Glomerular visceral epithelial cell (primary cell): Measurements from ENCODE around the gene ADCY7.
"Not testable (repeated sequence)": the region's sequence is repeated elsewhere in the genome, so short reads cannot be mapped to it uniquely, and the experiment has no call there.

Experiments used
- DNase-seq: peaks from one replicate; pipeline ENCODE4 v3.0.0-alpha.2; 2016; ENCODE audit errors: extremely low spot score

Gene ADCY7

GRCh38 chr16:50336884-50337283 lies 70.5 kb downstream of the ADCY7 start:
- DNase-seq: no peak

DNA sequence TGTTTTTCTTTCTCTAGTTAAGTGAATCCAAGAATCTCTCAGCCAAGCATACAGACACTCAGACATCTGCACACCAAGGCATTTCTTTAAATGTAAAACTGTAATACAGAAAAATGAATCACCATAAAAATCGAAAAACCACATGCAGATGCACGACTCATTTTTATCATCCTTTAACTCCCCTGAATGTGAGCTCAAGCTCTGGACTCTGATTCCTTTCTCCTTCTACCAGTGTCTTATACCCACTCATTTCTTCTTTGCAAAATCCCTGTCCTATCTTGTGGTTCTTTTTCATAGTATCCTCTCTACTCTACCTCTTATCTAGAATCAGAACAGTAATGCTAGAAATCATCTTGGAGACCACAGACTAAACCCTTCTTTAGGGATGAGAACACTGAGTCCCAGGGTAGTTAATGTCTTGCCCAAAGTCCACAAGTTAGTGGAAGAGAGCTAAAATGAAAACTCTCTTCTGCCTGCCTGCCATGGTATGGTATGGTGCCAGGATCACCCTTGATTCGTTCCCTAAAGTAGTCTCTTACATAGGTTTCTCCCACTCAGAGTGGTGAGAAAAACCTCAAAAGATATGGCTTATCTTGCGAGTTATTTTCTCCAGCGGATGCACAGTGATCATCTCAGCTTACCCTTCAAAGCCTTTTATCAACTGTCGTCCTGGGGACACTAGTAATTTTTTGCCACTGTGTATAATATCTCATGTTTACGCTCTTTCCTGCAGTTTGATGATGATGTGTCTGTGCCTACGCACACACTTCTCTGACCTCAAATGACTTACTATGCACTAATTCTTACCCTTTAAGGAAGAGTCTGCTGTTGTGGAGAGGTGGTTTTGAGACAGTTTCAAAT lies 72.2 kb downstream of the ADCY7 start:
- no peak for DNase-seq

- DNase-seq: no peak
These were observed 74.2 kb downstream of the ADCY7 start for GRCh38 chr16:50340578-50340977.

- DNase-seq: not testable (repeated sequence)
These were observed 77.2 kb downstream of the ADCY7 start for GRCh38 chr16:50343566-50343965.

DNA sequence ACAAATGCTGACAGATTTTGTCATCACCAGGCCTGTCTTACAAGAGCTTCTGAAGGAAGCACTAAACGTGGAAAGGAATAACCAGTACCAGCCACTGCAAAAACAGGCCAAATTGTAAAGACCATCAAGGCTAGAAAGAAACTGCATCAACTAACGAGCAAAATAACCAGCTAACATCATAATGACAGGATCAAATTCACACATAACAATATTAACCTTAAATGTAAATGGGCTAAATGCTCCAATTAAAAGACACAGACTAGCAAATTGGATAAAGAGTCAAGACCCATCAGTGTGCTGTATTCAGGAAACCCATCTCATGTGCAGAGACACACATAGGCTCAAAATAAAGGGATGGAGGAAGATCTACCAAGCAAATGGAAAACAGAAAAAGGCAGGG lies 78.9 kb downstream of the ADCY7 start:
- not testable (repeated sequence) for DNase-seq

DNA sequence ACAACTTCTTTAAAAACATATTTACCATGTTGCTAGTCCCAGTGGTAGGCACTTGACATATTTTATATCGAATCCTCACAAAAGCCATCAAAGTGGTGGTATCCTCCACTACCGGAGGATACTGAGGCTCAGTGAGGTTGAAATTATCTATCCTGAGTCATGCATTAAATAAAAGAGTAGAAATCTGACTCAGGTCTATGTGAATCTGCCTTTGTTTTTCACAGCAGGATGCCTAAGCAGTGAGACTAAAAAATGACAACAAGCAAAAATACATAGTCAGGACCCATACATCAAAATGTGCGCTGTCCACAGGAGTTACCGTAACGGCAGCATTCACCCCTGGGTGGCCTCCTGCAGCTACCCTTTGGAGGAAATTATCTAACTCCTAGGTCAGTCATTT lies 84.8 kb downstream of the ADCY7 start:
- DNase-seq: no peak

DNA sequence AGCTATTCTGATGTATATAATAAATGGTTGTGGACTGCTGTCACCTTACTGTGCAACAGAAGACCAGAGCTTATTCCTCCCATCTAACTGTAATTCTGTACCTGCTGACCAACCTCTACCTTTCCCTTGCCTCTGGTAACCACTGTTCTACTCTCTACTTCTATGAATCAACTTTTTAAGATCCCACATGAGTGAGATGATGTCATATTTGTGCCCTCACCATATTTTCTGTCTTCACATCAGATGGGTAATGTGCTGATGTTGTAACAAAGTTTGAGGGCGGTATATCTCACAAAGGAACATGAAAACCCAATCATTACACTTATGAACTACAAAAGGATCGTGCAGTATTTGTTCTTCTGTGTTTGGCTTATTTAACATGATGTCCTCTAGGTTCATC lies 85.6 kb downstream of the ADCY7 start:
- no peak for DNase-seq

- DNase-seq: no peak
These were observed 87.7 kb downstream of the ADCY7 start for GRCh38 chr16:50354082-50354481.

DNA sequence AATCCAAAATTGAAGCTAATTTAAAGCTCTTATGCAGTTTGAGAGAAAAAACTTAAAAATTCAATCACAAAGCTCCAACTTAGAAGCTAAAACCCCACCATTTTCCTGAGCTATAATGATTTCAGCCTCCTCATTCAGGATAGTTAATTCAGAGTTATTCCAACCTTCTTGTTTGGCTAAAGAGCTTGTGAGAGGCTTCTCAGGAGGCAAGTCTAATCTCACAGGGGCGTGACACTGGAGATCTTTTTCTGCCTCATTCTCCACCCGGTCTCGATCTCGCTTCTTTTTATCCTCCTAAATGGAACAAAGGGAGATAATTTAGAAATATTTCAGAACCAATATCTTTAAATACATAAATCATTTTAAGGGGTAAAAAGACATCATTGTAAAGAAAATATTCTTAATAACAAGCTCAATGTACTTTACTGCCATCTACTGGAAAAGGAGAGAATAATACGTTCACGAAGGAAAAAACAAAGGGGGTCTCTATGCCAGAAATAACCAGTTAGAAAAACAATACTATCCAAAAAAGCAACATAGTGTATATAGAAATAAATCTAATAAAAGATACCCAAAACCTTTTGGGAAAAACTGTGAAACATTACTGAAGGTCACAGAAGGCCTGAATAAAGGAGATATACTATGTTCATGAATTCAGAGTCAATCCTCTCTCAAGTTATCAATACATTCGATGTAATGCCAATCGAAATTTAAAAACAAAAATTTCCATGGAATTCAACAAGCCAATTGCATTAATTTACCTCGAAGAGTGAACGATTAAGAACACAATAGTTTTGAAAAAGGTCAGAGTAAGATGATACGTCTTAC lies 88.5 kb downstream of the ADCY7 start:
- DNase-seq: no peak

DNA sequence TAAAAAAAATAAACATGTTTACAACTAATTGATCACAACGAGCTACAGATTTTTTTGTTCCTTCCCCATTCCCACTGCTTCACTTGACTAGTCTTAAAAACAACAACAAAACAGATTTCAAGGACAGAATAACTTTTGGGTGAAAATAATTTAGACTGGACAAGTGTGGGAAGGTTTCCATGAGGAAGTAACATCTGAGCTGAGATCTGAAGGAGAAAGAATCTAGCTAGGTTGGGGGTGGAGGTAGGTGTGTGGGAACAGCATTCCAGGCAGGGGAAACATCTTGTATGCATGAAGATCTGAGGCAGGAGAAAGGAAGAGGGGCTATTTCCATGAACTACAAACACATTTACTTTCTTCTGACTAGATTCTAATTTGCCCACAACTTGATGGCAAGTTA lies 93.3 kb downstream of the ADCY7 start:
- DNase-seq: no peak

DNA sequence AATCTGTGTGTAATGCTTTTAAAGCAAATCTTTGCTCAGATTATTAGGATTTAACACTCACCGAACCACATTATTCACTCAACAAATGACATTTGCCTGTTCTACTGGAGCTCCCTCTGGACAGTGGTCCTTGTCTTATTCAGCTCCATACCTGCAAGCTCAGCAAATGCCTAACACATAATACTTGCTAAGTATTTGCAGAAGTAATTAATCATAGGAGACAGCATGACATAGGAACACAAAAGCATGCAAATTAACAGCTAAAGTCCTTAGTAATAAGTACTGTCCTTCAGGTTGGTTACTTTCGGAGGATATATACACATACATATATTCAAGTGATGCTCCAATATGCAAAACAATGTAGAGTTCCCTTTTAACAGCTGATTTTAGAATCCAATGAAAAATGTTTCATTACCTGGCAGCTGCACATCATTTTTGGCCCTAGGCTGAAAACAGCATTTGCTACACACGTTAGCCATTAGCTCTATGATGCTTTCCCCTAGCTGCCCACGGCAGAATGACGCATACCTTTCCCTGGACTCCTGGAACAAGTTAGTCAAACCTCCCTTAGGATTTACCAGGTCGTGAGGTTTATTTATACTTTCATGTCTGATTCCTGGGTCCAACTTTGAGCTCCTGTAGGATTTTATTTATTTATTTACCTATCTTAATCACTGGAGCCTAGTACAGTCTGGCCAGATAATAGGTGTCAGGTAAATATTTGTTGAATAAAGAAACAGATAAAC lies 93.9 kb downstream of the ADCY7 start:
- no peak for DNase-seq

- no peak for DNase-seq
These were observed 94.4 kb downstream of the ADCY7 start for GRCh38 chr16:50360779-50361178.

DNA sequence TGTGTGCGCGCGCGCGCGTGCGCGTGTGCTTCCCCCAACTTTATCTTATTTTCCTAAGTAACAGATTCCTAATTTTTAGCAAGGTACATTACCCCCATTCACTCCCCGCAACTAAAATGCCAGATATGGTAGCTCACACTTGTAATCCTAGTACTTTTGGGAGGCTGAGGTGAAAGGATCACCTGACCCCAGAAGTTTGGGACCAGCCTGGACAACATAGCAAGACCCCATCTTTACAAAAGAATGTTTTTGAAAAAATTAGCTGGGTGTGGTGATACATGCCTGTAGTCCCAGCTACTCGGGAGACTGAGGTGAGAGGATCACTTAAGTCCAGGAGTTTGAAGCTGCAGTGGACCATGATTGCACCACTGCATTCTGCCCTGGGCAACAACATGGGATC lies 97.3 kb downstream of the ADCY7 start:
- DNase-seq: no peak

DNA sequence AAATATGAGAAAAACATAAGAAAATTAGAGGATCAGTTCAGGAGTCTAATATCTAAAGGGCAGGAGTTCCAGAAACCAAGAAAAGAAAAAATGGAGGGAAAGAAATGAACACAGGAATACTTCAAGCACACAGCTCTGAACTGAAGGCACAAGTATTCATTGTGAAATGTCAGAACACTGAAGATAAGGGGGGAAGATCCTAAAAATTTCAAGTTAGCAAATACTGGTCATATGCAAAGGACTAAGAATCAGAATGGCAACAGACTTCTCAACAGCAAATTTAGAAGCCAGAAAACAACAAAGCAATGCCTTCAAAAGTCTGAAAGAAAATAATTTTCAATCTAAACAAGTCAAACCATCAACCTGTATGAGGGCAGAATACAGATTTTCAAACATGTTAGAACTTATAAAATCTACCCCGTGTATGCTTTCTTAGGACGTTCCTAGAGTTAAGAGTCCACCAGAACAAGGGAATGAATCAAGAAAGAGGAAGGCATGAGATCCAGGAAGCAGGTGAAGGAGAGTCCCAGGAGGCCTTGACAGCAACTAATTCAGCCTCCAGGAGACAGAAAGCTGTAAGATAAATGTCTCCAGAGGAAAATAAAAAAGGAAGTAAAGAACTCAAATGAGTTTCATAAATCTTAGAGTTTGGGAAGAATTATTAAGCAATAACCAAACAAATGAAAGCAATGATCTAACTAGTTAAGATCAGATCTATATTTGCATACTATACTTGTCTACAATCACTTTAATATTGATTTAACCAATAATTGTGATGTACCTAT lies 99.6 kb downstream of the ADCY7 start:
- no peak for DNase-seq
